ENCODE data around the gene ZGPAT. TPM values are rescaled to one million over a fixed set of nuclear protein-coding genes. Genes with fewer than 3 reads are reported as not detected.

ZGPAT gene
- total RNA-seq, 1 experiment from 2014 or later = 48.4 TPM

DNA sequence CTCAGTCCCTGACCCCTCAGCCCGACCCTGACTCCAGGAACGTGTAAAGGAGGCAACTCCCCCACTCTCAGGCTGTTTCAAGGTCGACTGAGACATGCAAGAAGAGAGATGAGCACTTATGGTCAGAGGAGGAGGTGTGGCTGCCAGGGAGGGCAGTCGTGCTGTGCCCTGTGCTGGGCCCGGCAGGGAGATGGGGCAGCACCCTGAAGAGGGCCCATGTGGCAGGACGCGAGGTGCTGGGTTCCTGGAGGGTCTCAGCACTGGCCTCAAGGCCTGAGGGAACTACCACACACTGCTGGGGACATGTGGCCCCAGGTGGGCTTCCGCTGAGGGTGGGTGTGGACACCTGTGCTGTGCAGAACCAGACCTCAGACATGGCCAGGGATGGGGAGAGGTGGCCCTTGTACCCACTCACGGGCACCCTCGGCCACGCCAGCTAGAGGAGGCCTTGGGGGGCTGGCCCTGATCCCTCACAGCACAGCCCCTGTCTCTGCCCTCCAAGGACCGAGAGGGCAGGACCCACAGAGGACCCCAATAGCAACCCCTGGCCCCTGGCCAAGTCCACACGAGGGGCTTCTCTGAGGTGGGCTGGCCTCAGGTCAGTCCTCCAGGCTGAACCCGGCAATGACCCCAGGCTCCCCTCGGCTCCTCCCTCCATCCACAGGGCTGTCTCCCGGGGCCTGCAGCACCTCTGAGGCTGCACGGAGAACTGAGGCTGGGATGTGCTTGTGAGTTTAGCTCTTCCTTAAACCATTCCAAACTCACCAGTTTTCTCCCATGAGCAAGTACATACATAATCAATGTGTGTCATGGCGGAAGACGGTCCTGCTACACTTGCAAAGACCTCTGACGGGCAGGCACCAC lies 40.5 kb downstream of the ZGPAT start:
- no peak for DNase-seq
- TF ChIP-seq, protein P1, sequence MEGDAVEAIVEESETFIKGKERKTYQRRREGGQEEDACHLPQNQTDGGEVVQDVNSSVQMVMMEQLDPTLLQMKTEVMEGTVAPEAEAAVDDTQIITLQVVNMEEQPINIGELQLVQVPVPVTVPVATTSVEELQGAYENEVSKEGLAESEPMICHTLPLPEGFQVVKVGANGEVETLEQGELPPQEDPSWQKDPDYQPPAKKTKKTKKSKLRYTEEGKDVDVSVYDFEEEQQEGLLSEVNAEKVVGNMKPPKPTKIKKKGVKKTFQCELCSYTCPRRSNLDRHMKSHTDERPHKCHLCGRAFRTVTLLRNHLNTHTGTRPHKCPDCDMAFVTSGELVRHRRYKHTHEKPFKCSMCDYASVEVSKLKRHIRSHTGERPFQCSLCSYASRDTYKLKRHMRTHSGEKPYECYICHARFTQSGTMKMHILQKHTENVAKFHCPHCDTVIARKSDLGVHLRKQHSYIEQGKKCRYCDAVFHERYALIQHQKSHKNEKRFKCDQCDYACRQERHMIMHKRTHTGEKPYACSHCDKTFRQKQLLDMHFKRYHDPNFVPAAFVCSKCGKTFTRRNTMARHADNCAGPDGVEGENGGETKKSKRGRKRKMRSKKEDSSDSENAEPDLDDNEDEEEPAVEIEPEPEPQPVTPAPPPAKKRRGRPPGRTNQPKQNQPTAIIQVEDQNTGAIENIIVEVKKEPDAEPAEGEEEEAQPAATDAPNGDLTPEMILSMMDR (IDR thresholded peaks at IDR 0.05; ENCODE audit: unreplicated experiment) = no peak

DNA sequence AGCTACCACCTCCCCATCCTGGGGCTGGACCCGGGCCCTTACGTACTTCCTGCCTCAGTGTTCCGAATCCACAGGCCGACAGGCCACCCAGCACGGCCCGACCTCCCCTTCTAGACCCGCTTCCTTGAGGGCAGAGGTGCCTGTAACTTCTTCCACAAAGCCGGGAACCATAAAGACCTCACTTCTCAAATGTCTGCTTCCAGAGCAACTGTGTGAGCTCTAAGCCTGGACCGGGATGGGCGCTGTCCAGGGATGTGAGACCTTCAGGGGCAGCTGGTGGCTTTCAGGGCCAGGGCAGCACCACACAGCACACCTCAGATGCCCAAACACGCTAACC lies 41.1 kb downstream of the ZGPAT start:
- Mint-ChIP-seq H3K4me1 (ENCODE audit: low read depth, unreplicated experiment) (no peaks in the 10 kb centered on the region), H3K27ac (ENCODE audit: unreplicated experiment) (no peak overlapping the region), H3K36me3 (ENCODE audit: insufficient read depth, unreplicated experiment) (peaks cover 18% of the 10 kb centered on the region), H3K27me3 (ENCODE audit: unreplicated experiment) (no peaks in the 10 kb centered on the region), H3K4me3 (ENCODE audit: low read depth, unreplicated experiment) (no peak overlapping the region), H3K9me3 (ENCODE audit: low read depth, unreplicated experiment) (no peaks in the 10 kb centered on the region)
- CTCF ChIA-PET = no interaction called here
- DNase-seq = no peak
- intact Hi-C loops (cut with micrococcal nuclease; ENCODE audit: unreplicated experiment) = no loop called here
- no TSS peak for BruUV-seq (replicated peaks)
- TF ChIP-seq, protein P1 (IDR thresholded peaks at IDR 0.05; ENCODE audit: unreplicated experiment) = no peak

More for the DNA sequence above, 40.5 kb downstream of the ZGPAT start:
- no peaks in the 10 kb centered on the region for H3K27me3 Mint-ChIP-seq (ENCODE audit: unreplicated experiment)
- CTCF ChIA-PET = no interaction called here
- intact Hi-C loops (cut with micrococcal nuclease; ENCODE audit: unreplicated experiment) = no loop called here
- H3K4me1 Mint-ChIP-seq (ENCODE audit: low read depth, unreplicated experiment) = no peaks in the 10 kb centered on the region
- no peaks in the 10 kb centered on the region for H3K9me3 Mint-ChIP-seq (ENCODE audit: low read depth, unreplicated experiment)
- H3K36me3 Mint-ChIP-seq (ENCODE audit: insufficient read depth, unreplicated experiment) = peaks cover 24% of the 10 kb centered on the region
- no peak overlapping the region for H3K4me3 Mint-ChIP-seq (ENCODE audit: low read depth, unreplicated experiment)
- no TSS peak for BruUV-seq (replicated peaks)
- H3K27ac Mint-ChIP-seq (ENCODE audit: unreplicated experiment) = no peak overlapping the region

DNA sequence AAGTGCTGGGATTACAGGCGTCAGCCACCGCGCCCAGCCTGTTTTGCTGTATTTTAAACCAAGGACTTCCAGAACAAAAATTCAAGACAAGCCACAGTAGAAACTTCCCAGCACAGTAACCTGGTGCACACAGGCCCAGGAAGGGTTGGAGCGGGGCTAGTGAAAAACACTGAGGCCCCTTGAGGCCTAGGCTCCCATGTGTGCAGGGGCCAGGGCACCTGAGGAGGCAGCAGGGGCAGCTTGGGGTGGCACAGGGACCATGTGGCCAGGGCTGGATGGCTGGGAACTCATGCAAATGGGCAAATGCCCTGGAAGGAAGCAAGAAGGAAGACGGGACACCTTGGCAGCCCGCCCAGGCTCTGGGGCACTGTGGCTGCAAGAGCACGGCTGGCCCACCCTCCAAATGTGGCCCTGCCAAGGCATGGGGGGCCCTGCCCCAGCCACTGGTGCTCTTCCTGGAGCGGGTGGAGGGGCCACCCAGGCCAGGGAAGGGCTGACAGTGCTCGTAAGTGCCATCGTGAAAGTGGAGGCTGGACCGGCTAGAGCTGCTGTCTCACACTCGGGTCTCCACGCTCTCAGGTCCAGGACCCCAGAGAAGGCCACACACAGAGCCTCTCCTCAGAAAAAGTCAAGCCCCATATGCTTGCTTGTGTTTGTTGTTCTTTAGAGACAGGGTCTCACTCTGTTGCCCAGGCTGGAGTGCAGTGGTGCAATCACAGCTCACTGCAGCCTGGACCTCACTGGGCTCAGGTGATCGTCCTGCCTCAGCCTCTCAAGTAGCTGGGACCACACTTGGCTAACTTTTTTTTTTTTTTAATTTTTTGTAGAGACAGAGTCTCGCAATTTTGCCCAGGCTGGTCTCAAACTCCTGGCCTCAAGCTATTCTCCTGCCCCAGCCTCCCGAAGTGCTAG lies 42.0 kb downstream of the ZGPAT start:
- Mint-ChIP-seq H3K27ac (ENCODE audit: unreplicated experiment) (no peak overlapping the region), H3K4me1 (ENCODE audit: low read depth, unreplicated experiment) (no peaks in the 10 kb centered on the region), H3K36me3 (ENCODE audit: insufficient read depth, unreplicated experiment) (peaks cover 11% of the 10 kb centered on the region), H3K9me3 (ENCODE audit: low read depth, unreplicated experiment) (no peaks in the 10 kb centered on the region), H3K4me3 (ENCODE audit: low read depth, unreplicated experiment) (no peak overlapping the region), H3K27me3 (ENCODE audit: unreplicated experiment) (peaks cover 5% of the 10 kb centered on the region)
- DNase-seq = no peak
- TF ChIP-seq, protein P1 (IDR thresholded peaks at IDR 0.05; ENCODE audit: unreplicated experiment) = no peak
- no TSS peak for BruUV-seq (replicated peaks)
- intact Hi-C loops (cut with micrococcal nuclease; ENCODE audit: unreplicated experiment) = no loop called here
- CTCF ChIA-PET = interaction anchor here (1.3 kb wide), 1 partner anchor 8 kb away, joined by 3 read pairs; no protein-coding TSS in a partner anchor

DNA sequence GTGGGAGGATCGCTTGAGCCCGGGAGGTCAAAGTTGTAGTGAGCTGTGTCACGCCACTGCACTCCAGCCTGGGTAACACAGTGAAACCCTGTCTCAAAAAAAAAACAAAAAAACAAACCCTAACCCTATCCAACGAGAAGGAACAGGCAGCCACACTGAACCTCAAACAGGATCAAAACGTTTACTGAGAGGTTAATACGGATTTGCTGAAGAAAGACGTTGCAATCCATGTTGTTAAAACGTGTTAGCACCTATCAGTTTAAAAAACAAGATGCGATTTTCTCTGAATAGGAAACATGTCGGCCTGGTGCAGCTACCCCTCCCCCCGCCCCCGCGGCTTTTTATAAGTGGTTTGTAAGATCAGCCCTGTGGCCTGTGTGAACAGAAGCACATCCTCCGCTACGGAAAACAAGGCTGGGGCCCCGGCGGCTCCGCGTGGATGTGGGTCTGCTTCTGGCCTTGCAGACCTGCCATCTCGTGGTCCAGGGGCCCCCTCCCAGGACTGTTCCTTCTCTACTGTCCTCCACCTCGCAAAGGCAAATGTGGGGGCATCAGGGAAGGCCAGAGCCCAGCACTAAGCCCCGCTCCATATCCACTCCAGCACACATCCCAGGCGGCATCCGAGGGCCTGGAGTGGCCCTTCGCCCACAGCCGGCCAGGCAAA lies 43.1 kb downstream of the ZGPAT start:
- no peaks in the 10 kb centered on the region for H3K9me3 Mint-ChIP-seq (ENCODE audit: low read depth, unreplicated experiment)
- peaks cover 9% of the 10 kb centered on the region for H3K36me3 Mint-ChIP-seq (ENCODE audit: insufficient read depth, unreplicated experiment)
- no peak for DNase-seq
- H3K27ac Mint-ChIP-seq (ENCODE audit: unreplicated experiment) = no peak overlapping the region
- TF ChIP-seq, protein P1 (IDR thresholded peaks at IDR 0.05; ENCODE audit: unreplicated experiment) = no peak
- CTCF ChIA-PET = interaction anchor here (1.3 kb wide), 1 partner anchor 9 kb away, joined by 3 read pairs; no protein-coding TSS in a partner anchor
- H3K27me3 Mint-ChIP-seq (ENCODE audit: unreplicated experiment) = peaks cover 14% of the 10 kb centered on the region
- no peaks in the 10 kb centered on the region for H3K4me1 Mint-ChIP-seq (ENCODE audit: low read depth, unreplicated experiment)
- intact Hi-C loops (cut with micrococcal nuclease; ENCODE audit: unreplicated experiment) = no loop called here
- no peak overlapping the region for H3K4me3 Mint-ChIP-seq (ENCODE audit: low read depth, unreplicated experiment)
- BruUV-seq (replicated peaks) = no TSS peak
